H1 (cell line): Measurements from ENCODE around the gene CD58. TPM values are rescaled to one million over a fixed set of nuclear protein-coding genes. Genes with fewer than 3 reads are reported as not detected.

Experiments used
- CTCF ChIA-PET: fragments of 300-600 bp; sonication (Branson Sonifier 250); formaldehyde crosslinking; loops from one replicate; lab custom pipeline; 2021; ENCODE audit not compliant: partially characterized antibody; lab: Charles Lee
- POLR2A ChIA-PET: fragments of 300-600 bp; sonication (Branson Sonifier 250); formaldehyde crosslinking; loops from one replicate; lab custom pipeline; 2021; ENCODE audit warnings: inconsistent platforms; ENCODE audit not compliant: partially characterized antibody; lab: Charles Lee
- DNase-seq, 2 experiments: peaks; one replicate each; pipeline versions ENCODE4 v3.0.0 to v3.0.0-alpha.2; 2010 to 2022; ENCODE audit warnings: low spot score in 2 of 2, low read depth in 1 of 2, mixed read lengths in 1 of 2
- FAIRE-seq: peaks from 2 replicates; lab custom pipeline; 2011; peaks lifted over from hg19 to GRCh38; lab: Jason Lieb, UNC
- H2AFZ ChIP-seq: 2 replicates; pipeline ENCODE4 v1.8.1; 2012; ENCODE audit warnings: low read length, inconsistent platforms
- H2AK5ac ChIP-seq: 2 replicates; pipeline ENCODE4 v1.6.1; 2013; ENCODE audit warnings: low read depth, low read length
- H2BK120ac ChIP-seq: replicated peaks from 2 replicates; pipeline ENCODE3; 2013; ENCODE audit warnings: low read depth, low read length, inconsistent platforms
- H2BK12ac ChIP-seq: 2 replicates; pipeline ENCODE4 v1.6.1; 2013; ENCODE audit warnings: low read depth, low read length
- H2BK15ac ChIP-seq: 2 replicates; pipeline ENCODE4 v1.6.1; 2013; ENCODE audit warnings: low read length
- H2BK20ac ChIP-seq: 2 replicates; pipeline ENCODE4 v1.6.1; 2013; ENCODE audit warnings: low read length
- H2BK5ac ChIP-seq: 2 replicates; pipeline ENCODE4 v1.6.1; 2013; ENCODE audit warnings: low read depth, low read length
- H3K14ac ChIP-seq: 2 replicates; pipeline ENCODE4 v1.6.1; 2013; ENCODE audit warnings: inconsistent platforms; ENCODE audit not compliant: insufficient read length
- H3K18ac ChIP-seq: 2 replicates; pipeline ENCODE4 v1.6.1; 2013; ENCODE audit warnings: low read length; ENCODE audit errors: extremely low read depth
- H3K23ac ChIP-seq: 2 replicates; pipeline ENCODE4 v1.6.1; 2013; ENCODE audit warnings: inconsistent platforms; ENCODE audit not compliant: insufficient read length
- H3K23me2 ChIP-seq: 2 replicates; pipeline ENCODE4 v1.6.1; 2013; ENCODE audit warnings: low read depth, low read length
- H3K27ac ChIP-seq: 2 replicates; pipeline ENCODE4 v1.6.1; 2011; ENCODE audit warnings: low read depth, low read length, inconsistent platforms
- H3K27me3 ChIP-seq, 4 experiments: replicated peaks in 1 of 4; 1 replicate in 1 of 4; 2 replicates in 3 of 4; pipeline versions ENCODE4 v1.6.1 to v1.8.1; 2011 to 2013; ENCODE audit warnings: low read length in 3 of 4, mild to moderate bottlenecking in 3 of 4, inconsistent platforms in 2 of 4, mixed read lengths in 2 of 4, moderate library complexity in 1 of 4; ENCODE audit not compliant: control insufficient read depth in 3 of 4, insufficient read depth in 3 of 4; ENCODE audit errors: extremely low read depth in 1 of 4
- H3K36me3 ChIP-seq, 4 experiments: 2 replicates each; pipeline versions ENCODE4 v1.6.1 to v1.8.1; 2011 to 2013; ENCODE audit warnings: mild to moderate bottlenecking in 4 of 4, low read length in 3 of 4, moderate library complexity in 2 of 4, control low read depth in 1 of 4, inconsistent platforms in 1 of 4; ENCODE audit not compliant: insufficient read depth in 4 of 4, control insufficient read depth in 2 of 4
- H3K4ac ChIP-seq: replicated peaks from 2 replicates; pipeline ENCODE3; 2013; ENCODE audit warnings: low read length, low read depth, mixed read lengths, inconsistent platforms; ENCODE audit not compliant: insufficient read length
- H3K4me1 ChIP-seq, 4 experiments: replicated peaks in 1 of 4; 1 replicate in 1 of 4; 2 replicates in 3 of 4; pipeline versions ENCODE4 v1.6.1 to v1.8.1; 2011 to 2013; ENCODE audit warnings: low read length in 3 of 4, inconsistent platforms in 2 of 4, mixed read lengths in 1 of 4; ENCODE audit not compliant: insufficient read depth in 4 of 4, control insufficient read depth in 3 of 4
- H3K4me2 ChIP-seq, 2 experiments: 2 replicates each; pipeline versions ENCODE4 v1.6.1 to v1.8.1; 2011 to 2013; ENCODE audit warnings: low read depth in 2 of 2, low read length in 2 of 2, control low read depth in 1 of 2, inconsistent platforms in 1 of 2, mild to moderate bottlenecking in 1 of 2; ENCODE audit not compliant: insufficient read depth in 1 of 2
- H3K4me3 ChIP-seq, 4 experiments: fragments of 200-600, 300-600 bp in 1 of 4; sonication (generic), shearing (Covaris generic), sonication (Bioruptor Twin) in 1 of 4; 2 replicates each; pipeline versions ENCODE4 v1.5.1 to v1.8.1; 2011 to 2016; ENCODE audit warnings: low read length in 4 of 4, low read depth in 3 of 4, control low read depth in 2 of 4, inconsistent platforms in 2 of 4, mild to moderate bottlenecking in 2 of 4, mixed read lengths in 1 of 4, moderate library complexity in 1 of 4; ENCODE audit not compliant: insufficient read depth in 2 of 4; ENCODE audit errors: extremely low read depth in 1 of 4
- H3K56ac ChIP-seq: replicated peaks from 2 replicates; pipeline ENCODE3; 2013; ENCODE audit warnings: low read depth, mild to moderate bottlenecking, mixed read lengths, low read length, inconsistent platforms; ENCODE audit not compliant: insufficient read length
- H3K79me1 ChIP-seq: 2 replicates; pipeline ENCODE4 v1.6.1; 2013; ENCODE audit warnings: low read depth, low read length, control low read depth
- H3K79me2 ChIP-seq, 2 experiments: 2 replicates each; pipeline versions ENCODE4 v1.6.1 to v1.8.1; 2012 to 2013; ENCODE audit warnings: low read length in 2 of 2, mild to moderate bottlenecking in 2 of 2, inconsistent platforms in 1 of 2; ENCODE audit not compliant: insufficient read depth in 2 of 2, control insufficient read depth in 1 of 2
- H3K9ac ChIP-seq, 4 experiments: replicated peaks in 1 of 4; 1 replicate in 1 of 4; 2 replicates in 3 of 4; pipeline versions ENCODE4 v1.6.1 to v1.8.1; 2011 to 2013; ENCODE audit warnings: low read depth in 3 of 4, low read length in 3 of 4, control low read depth in 2 of 4, mild to moderate bottlenecking in 2 of 4, moderate library complexity in 2 of 4, inconsistent platforms in 1 of 4; ENCODE audit errors: extremely low read depth in 1 of 4
- H3K9me3 ChIP-seq, 2 experiments: 2 replicates each; pipeline versions ENCODE4 v1.6.1 to v1.8.1; 2012 to 2013; ENCODE audit warnings: mild to moderate bottlenecking in 2 of 2, moderate library complexity in 2 of 2, control low read depth in 1 of 2, inconsistent platforms in 1 of 2, low read depth in 1 of 2, low read length in 1 of 2, mixed read lengths in 1 of 2; ENCODE audit not compliant: insufficient read depth in 2 of 2
- H4K20me1 ChIP-seq, 2 experiments: replicated peaks in 1 of 2; 2 replicates each; pipeline versions ENCODE3 to v1.8.1; 2011 to 2013; ENCODE audit warnings: inconsistent platforms in 2 of 2, low read length in 2 of 2, mild to moderate bottlenecking in 1 of 2; ENCODE audit not compliant: insufficient read depth in 2 of 2, control insufficient read depth in 1 of 2
- H4K5ac ChIP-seq: 2 replicates; pipeline ENCODE4 v1.6.1; 2013; ENCODE audit warnings: low read length, low read depth, mixed read lengths, inconsistent platforms; ENCODE audit not compliant: insufficient read length
- H4K8ac ChIP-seq: 2 replicates; pipeline ENCODE4 v1.8.0; 2013; ENCODE audit warnings: mild to moderate bottlenecking, moderate library complexity, low read length, inconsistent platforms; ENCODE audit not compliant: insufficient read depth; ENCODE audit errors: extremely low read depth
- H4K91ac ChIP-seq: replicated peaks from 2 replicates; pipeline ENCODE3; 2013; ENCODE audit warnings: low read length, mixed read lengths, inconsistent platforms; ENCODE audit not compliant: insufficient read length
- POU5F1 ChIP-seq: IDR thresholded peaks from 2 replicates; pipeline ENCODE4 v1.6.1; 2011; ENCODE audit warnings: low read depth, mild to moderate bottlenecking, low read length, moderate library complexity
- RAD21 ChIP-seq, 2 experiments: IDR thresholded peaks in 1 of 2; conservative IDR thresholded peaks in 1 of 2; 2 replicates each; pipeline ENCODE4 v1.6.1; 2011; ENCODE audit warnings: low read depth in 2 of 2, low read length in 2 of 2, improper control_type of control experiment in 1 of 2, inconsistent platforms in 1 of 2, mild to moderate bottlenecking in 1 of 2, moderate library complexity in 1 of 2
- SP2 ChIP-seq: IDR thresholded peaks from 2 replicates; pipeline ENCODE4 v1.6.1; 2012; ENCODE audit warnings: mild to moderate bottlenecking, low read length, inconsistent platforms
- SP4 ChIP-seq: IDR thresholded peaks from 2 replicates; pipeline ENCODE4 v1.6.1; 2012; ENCODE audit warnings: low read length, inconsistent platforms
- WGBS, 2 experiments: shearing (Covaris generic) in 1 of 2; methylation state at CpG; one replicate each; pipeline versions ENCODE4 v1.1.6 to v1.1.7; 2013 to 2015; ENCODE audit warnings: low lambda C conversion rate in 2 of 2, mixed read lengths in 2 of 2, inconsistent platforms in 1 of 2, low coverage in 1 of 2, missing lambda C conversion rate in 1 of 2; ENCODE audit not compliant: insufficient replicate concordance in 2 of 2, insufficient coverage in 1 of 2, insufficient read length in 1 of 2; ENCODE audit errors: extremely low coverage in 1 of 2, missing lambda C conversion rate in 1 of 2; 5-methylcytosine and 5-hydroxymethylcytosine counted together
- polyA plus RNA-seq, 7 experiments: library from polyadenylated mRNA; depleted of rRNA in 3 of 7; stranded (reverse) in 5 of 7; unstranded in 2 of 7; fragments of >200 nt in 5 of 7; fragments of 200-250 nt in 2 of 7; gene quantifications; 1 replicate in 5 of 7; 2 replicates in 1 of 7; 4 replicates in 1 of 7; pipeline versions ENCODE4 v1.2.1 to v1.2.3, GENCODE V29; 2011 to 2013; ENCODE audit warnings: missing spikeins in 2 of 7, mixed read lengths in 2 of 7
- total RNA-seq: library from RNA; stranded (reverse); fragmentation: NEBNext Ultra II Directional; extraction: Animal tissue kit (Norgen Biotek cat#: 25700); gene quantifications from 2 replicates; pipeline ENCODE4 v1.2.1, GENCODE V29; 2021

The CD58 gene
- total and polyA plus RNA-seq, 2 of the 8 experiments (the other 6 are each of a cell fraction or from before 2014, with no cell fraction given): 5.3 to 5.5 TPM

DNA sequence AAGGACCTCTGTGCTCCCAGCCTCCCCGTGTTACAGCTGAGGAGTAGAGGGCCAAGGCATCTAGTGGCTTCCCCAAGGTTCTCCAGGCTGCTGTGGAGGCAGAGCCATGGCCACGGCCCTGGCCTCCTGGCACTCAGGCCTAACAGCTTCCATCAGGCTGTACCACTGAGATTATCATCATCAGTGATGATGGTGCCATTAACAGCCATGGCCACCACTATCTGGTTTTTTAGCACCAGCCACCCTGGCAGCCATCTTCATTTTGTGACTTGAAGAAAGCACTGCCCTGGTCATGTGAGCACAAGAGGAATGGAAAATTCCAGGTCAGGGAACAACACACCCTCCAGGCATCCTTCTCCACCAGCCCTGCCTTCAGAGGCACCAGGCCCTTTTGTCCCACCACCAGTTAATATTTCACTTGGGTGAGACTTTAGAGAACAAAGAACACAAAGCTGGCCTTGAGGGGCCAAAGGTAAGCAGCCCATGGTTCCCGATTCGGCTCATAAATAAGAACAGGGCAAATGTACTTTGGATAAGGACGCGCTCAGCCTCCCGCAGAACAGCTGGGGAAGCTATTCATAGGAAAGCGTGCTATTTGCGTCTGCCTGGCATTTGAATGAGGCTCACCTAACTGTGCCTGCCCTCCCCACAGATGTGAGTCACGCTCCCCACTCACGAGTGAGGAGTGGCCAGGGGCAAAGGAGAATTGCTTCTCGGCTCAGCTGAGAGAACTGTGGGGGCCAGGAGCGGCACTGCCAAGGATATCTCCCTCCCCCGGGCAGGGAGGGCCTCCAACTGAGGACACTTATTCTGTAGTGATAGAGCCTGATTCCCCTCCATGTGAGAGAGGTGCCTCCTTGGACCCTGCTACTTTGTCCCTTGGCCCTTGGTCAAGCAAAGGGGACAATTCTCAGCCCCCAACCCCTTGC is 95.6 kb downstream of the CD58 start:
- Histone ChIP-seq H3K4me1 (peaks cover 2 to 6% (median 4%) of the 10 kb centered on the region in 4 experiments; a peak in 5 of 7 replicates), H2BK20ac (no peak overlapping the region), H3K79me2 (no peaks in the 10 kb centered on the region), H3K9ac (no peak overlapping the region), H4K91ac (no peak overlapping the region), H4K20me1 (no peaks in the 10 kb centered on the region), H4K8ac (peak overlapping the region; percentile 8), H3K56ac (no peak overlapping the region), H3K23me2 (no peaks in the 10 kb centered on the region), H2AFZ (no peak overlapping the region), H3K27ac (no peak overlapping the region), H4K5ac (no peak overlapping the region), H2BK15ac (no peak overlapping the region; the same call in 1 of the 2 replicates), H3K18ac (no peak overlapping the region), H3K79me1 (no peaks in the 10 kb centered on the region), H3K23ac (no peak overlapping the region), H3K4me2 (no peak overlapping the region), H2AK5ac (no peak overlapping the region), H2BK5ac (no peak overlapping the region), H3K4ac (no peak overlapping the region), H3K14ac (no peak overlapping the region), H3K27me3 (no peaks in the 10 kb centered on the region), H3K4me3 (no peak overlapping the region), H2BK12ac (no peak overlapping the region), H3K9me3 (no peaks in the 10 kb centered on the region), H2BK120ac (no peak overlapping the region), H3K36me3 (no peaks in the 10 kb centered on the region)
- no peak for DNase-seq
- CTCF ChIA-PET: interaction anchor here (1.0 to 4.4 kb wide), 8 partner anchors 9 to 336 kb away, joined by 3 to 33 read pairs (median 4); no protein-coding TSS in a partner anchor
- WGBS, 2 experiments: 94% methylated on average over 14 of the region's 14 CpGs; no CpG with 5 or more reads in 1 of the 2 experiments
- POLR2A ChIA-PET: no interaction called here
- TF ChIP-seq SP4: no peak
- TF ChIP-seq POU5F1: no peak
- no peak for TF ChIP-seq RAD21 (IDR thresholded peaks at IDR 0.05 in 1 of 2, conservative IDR thresholded peaks at IDR 0.05 in 1 of 2; ENCODE audit: low read depth in 2 of 2, low read length in 2 of 2)
- no peak for TF ChIP-seq SP2
- FAIRE-seq: no peak
